Heart left ventricle (tissue), 16 donors: Measurements from ENCODE around the gene KCNK7. TPM values are rescaled to one million over a fixed set of nuclear protein-coding genes. Genes with fewer than 3 reads are reported as not detected.

ENCODE experiments used
- ATAC-seq, 4 donors: fragments of 200-7000 bp; cut with Tn5 transposase; one replicate each; pipeline ENCODE4 v1.9.1; 2020 to 2022; ENCODE audit warnings: moderate library complexity in 4 of 4, mild to moderate bottlenecking in 3 of 4, moderate number of reproducible peaks in 1 of 4
- DNase-seq, 5 donors: peaks; one replicate each; pipeline ENCODE4 v3.0.0-alpha.2; 2020
- H3K27ac ChIP-seq, 12 donors: fragments of 200-600 bp; sonication (generic) in 4 of 12; one replicate each; pipeline versions ENCODE4 v1.5.0 to v1.8.0; 2016 to 2022; ENCODE audit warnings: mild to moderate bottlenecking in 2 of 12
- H3K27me3 ChIP-seq, 9 donors: fragments of 200-600 bp; sonication (generic) in 2 of 9; one replicate each; pipeline versions ENCODE4 v1.5.1 to v1.8.0; 2016 to 2022; ENCODE audit warnings: mild to moderate bottlenecking in 3 of 9
- H3K36me3 ChIP-seq, 9 donors: fragments of 200-600 bp; sonication (generic) in 2 of 9; one replicate each; pipeline versions ENCODE4 v1.5.0 to v1.8.0; 2018 to 2022; ENCODE audit warnings: mild to moderate bottlenecking in 2 of 9
- H3K4me1 ChIP-seq, 12 donors: fragments of 200-600 bp; sonication (generic) in 4 of 12; one replicate each; pipeline versions ENCODE4 v1.5.0 to v1.8.0; 2016 to 2022; ENCODE audit warnings: mild to moderate bottlenecking in 3 of 12
- H3K4me3 ChIP-seq, 12 donors: fragments of 200-600 bp; sonication (generic) in 4 of 12; one replicate each; pipeline versions ENCODE4 v1.5.0 to v1.8.0; 2017 to 2022; ENCODE audit warnings: mild to moderate bottlenecking in 9 of 12, moderate library complexity in 4 of 12
- H3K9me3 ChIP-seq, 12 donors: fragments of 200-600 bp; sonication (generic) in 4 of 12; one replicate each; pipeline versions ENCODE4 v1.5.0 to v1.8.0; 2016 to 2022; ENCODE audit warnings: mild to moderate bottlenecking in 1 of 12
- POLR2A ChIP-seq, 2 donors: fragments of 450-650 bp; IDR thresholded peaks; one replicate each; pipeline ENCODE4 v1.6.1; 2017; ENCODE audit warnings: antibody characterized with exemption in 2 of 2, mild to moderate bottlenecking in 2 of 2, moderate library complexity in 2 of 2
- whole genome bisulfite sequencing, 4 donors: extraction: QIAGEN DNeasy Blood & Tissue Kit in 2 of 4; methylation state at CpG; one replicate each; pipeline versions ENCODE4 v1.1.5 to v1.1.7; 2013 to 2018; 5-methylcytosine and 5-hydroxymethylcytosine counted together
- intact Hi-C, 10 donors: fragments of 100-400 bp; cut with DNase I; formaldehyde crosslinking; loops; one replicate each; pipeline versions ENCODE4 v1.11.1 to v1.14.2; 2022
- polyA plus RNA-seq, 2 donors: library from polyadenylated mRNA; stranded (reverse); fragments of 200-250 nt; gene quantifications; one replicate each; pipeline ENCODE4 v1.2.3, GENCODE V29; 2013
- total RNA-seq, 9 donors: library from RNA; depleted of rRNA in 2 of 9; stranded (reverse); fragments of >200 nt in 2 of 9; fragmentation: NEBNext Ultra II Directional in 3 of 9; extraction: Animal tissue kit (Norgen Biotek cat#: 25700) in 3 of 9; gene quantifications; one replicate each; pipeline versions ENCODE4 v1.1.0 to v1.2.4, GENCODE V29; 2016 to 2023
- TF ChIP-seq, protein P1 (sequence below), 12 donors: fragments of 200-600 bp; sonication (generic) in 4 of 12; IDR thresholded peaks; one replicate each; pipeline versions ENCODE4 v1.5.0 to v1.8.0; 2018 to 2022; ENCODE audit warnings: antibody characterized with exemption in 12 of 12, mild to moderate bottlenecking in 5 of 12
- donor health status: ischemic (EF 13 %, LVEDD 7.1; RV severe dilation, severe dysfunction).
- donor health status: healthy with polysubstance abuse.
- donor health status: DM: no; HTN: yes; CAD: no.
- donor health status: DM: no; HTN: no; CAD: no.
- donor health status: ischemic (EF 25% LVEDD 6.9; RV normal size, moderate dysfunction).
- donor health status: ischemic (EF 25% LVEDD 5.7; RV mildly dilated, moderate dysfunction).
- donor health status: healthy.
- donor health status: DM: yes; HTN: yes; CAD: no.
- donor health status: ischemic (EF 35%, LVEDD 5.7; RV mildly dilated, moderate dysfunction).
- donor health status: nonischemic (EF 11% LVEDD 7.7; RV severe dilation, severe dysfunction).
- donor health status: DM: yes; HTN: yes; CAD: no.
- donor health status: PGD.
- donor health status: ischemic (EF 29% LVEDD 5.4; RV normal size, mild dysfunction).
- donor health status: nonischemic (EF 23%, LVEDD 6.1; RV moderate dilation, normal function).

KCNK7 gene
- total and polyA plus RNA-seq, 11 donors, result 0.18 to 1.6 (median 0.42) TPM; not detected in 2

DNA sequence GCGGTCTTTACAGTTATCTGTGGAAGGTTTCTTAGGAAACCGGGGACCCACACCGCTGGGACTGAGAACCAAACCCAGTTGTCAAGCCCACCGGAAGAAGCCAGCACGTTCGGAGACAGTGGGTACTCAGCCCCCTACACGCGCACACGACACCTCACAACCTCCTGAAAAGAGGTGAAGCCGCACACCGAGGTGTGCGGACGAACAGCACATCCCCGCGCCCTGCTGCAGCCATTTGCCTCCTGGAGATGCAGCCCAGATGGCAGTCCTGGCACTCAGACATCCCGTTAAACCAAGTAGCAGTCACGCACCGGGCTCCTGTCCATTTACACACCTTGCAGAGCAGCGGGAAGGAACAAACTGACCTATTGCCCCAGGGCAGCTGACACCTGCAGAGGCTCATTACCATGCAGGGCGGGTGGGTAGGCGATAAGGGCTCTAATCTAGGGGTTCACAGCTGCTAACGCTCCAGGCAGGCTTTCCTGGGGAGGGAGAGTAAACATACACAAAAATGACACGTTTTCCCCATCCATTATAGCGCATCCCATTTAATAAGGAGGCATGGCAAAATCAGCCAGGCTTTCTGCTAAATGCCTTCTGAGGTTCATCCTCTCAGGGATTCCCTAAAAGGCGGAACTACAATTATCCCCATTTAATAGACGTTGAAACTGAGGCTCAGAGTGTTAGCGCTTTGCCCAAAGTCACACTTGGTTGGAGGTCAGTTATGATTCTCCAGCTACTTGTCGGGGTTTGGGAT lies 20.6 kb downstream of the KCNK7 start:
- Histone ChIP-seq H3K4me3 (peak overlapping the region; percentile 1 to 96 (median 79)), H3K4me1 (peaks cover 17 to 80% (median 65%) of the 10 kb centered on the region in 12 donors), H3K27me3 (peaks cover 0 to 6% (median 0%) of the 10 kb centered on the region in 9 donors), H3K9me3 (no peaks in the 10 kb centered on the region), H3K27ac (peak overlapping the region; percentile 89 to 99 (median 96)), H3K36me3 (peaks cover 0 to 21% (median 9%) of the 10 kb centered on the region in 9 donors)
- intact Hi-C loops, result loop anchor here in 8 of 10 donors (1.0 to 5.0 kb wide), 7 partner anchors 14 to 153 kb away; partner anchors contain the start of genes MAP3K11 (in 6 of the 8), NEAT1 (in 1 of the 8), PCNX3 (in 1 of the 8) and RELA (in 1 of the 8)
- ATAC-seq (no peak), DNase-seq (peak in 1 of 5 donors; percentile 42)
- TF ChIP-seq, protein P1, sequence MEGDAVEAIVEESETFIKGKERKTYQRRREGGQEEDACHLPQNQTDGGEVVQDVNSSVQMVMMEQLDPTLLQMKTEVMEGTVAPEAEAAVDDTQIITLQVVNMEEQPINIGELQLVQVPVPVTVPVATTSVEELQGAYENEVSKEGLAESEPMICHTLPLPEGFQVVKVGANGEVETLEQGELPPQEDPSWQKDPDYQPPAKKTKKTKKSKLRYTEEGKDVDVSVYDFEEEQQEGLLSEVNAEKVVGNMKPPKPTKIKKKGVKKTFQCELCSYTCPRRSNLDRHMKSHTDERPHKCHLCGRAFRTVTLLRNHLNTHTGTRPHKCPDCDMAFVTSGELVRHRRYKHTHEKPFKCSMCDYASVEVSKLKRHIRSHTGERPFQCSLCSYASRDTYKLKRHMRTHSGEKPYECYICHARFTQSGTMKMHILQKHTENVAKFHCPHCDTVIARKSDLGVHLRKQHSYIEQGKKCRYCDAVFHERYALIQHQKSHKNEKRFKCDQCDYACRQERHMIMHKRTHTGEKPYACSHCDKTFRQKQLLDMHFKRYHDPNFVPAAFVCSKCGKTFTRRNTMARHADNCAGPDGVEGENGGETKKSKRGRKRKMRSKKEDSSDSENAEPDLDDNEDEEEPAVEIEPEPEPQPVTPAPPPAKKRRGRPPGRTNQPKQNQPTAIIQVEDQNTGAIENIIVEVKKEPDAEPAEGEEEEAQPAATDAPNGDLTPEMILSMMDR (IDR thresholded peaks at IDR 0.05), result no peak
- TF ChIP-seq POLR2A (IDR thresholded peaks at IDR 0.05), result no peak
- WGBS, 4 donors, result 28 to 42% (median 30%) methylated on average over 18 to 28 of the region's 28 CpGs

DNA sequence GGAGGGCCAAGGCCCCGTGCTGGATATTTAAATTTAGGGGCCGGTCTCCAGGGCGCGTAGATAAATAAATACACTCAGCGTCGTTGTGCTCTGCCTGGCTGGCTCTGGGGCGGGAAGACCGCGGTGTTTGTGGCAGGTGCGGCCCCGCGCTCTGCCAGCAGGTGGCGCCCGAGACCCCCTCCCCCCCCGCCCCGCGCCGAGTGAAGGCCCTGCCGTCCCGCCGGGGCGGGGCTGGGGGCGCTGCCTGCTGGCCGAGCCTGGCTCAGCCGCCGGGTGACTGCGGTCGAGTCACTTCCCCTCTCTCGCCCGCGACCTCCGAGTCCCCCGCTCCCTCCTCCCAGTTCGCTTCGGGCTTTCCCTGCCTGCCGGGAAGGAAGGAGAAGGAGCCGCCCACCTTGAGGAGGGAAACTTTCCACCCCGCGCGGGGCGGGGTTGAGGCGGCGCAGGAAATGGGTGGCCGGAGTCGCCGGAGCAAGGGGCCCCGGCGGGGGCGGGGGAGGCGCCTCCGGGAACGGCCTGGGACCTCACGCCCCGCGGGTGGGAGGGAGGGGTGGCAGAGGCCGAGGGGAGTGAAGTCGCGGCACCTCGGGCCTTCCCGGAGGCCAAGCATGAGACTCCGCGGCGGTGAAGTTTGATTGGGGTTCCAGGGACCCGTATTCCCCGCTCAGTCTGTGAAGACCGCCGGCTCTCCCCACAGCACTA lies 21.3 kb downstream of the KCNK7 start:
- 1 to 3% (median 3%) methylated on average over 23 to 67 of the region's 67 CpGs for WGBS, 4 donors
- intact Hi-C loops, result loop anchor here in 5 of 10 donors (1.0 to 5.0 kb wide), 6 partner anchors 15 to 152 kb away; partner anchors contain the start of genes MAP3K11 (in 3 of the 5), NEAT1 (in 1 of the 5), PCNX3 (in 1 of the 5) and RELA (in 1 of the 5)
- peak; percentile 18 to 67 (median 59) for ATAC-seq
- Histone ChIP-seq H3K4me1 (peaks cover 17 to 86% (median 68%) of the 10 kb centered on the region in 12 donors), H3K27ac (peak overlapping the region; percentile 89 to 99 (median 96)), H3K36me3 (peaks cover 0 to 14% (median 2%) of the 10 kb centered on the region in 9 donors), H3K27me3 (peaks cover 0 to 6% (median 0%) of the 10 kb centered on the region in 9 donors), H3K4me3 (peak overlapping the region; percentile 1 to 96 (median 78)), H3K9me3 (no peaks in the 10 kb centered on the region)
- DNase-seq, result peak; percentile 96 to 98 (median 97)
- TF ChIP-seq, protein P1 (IDR thresholded peaks at IDR 0.05), result peak; percentile 93 to 100 (median 98)
- peak in 1 of 2 donors; percentile 42 for TF ChIP-seq POLR2A (IDR thresholded peaks at IDR 0.05)

DNA sequence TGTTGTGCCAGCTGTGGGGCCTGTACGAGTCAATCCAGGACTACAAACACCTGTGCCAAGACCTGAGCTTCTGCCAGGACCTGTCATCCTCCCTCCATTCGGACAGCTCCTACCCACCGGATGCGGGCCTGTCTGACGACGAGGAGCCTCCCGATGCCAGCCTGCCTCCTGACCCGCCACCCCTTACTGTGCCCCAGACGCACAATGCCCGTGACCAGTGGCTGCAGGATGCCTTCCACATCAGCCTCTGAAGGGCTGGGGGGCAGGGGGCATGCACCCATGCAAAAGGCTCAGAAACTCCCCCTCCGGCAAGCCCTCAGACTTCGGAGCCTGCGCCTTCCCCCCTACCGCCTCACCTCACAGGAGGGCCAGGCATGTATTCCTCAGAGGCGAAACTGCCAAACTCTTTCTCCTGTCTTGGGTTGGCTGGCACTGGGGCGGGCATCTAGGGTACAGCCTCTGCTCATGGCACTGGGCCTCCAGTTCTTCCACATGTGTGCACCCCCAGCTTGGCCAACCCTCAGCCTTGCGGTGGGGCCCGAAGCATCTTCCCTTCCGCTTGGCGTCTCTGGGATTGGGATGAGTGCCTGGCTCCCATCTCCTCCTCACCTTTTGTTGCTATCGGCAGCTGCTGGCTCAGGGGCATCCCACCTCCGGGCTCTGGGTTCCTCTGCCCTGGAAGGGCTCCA lies 22.1 kb downstream of the KCNK7 start:
- WGBS, 4 donors, result 24 to 36% (median 31%) methylated on average over 16 to 22 of the region's 22 CpGs
- TF ChIP-seq POLR2A (IDR thresholded peaks at IDR 0.05), result no peak
- TF ChIP-seq, protein P1 (IDR thresholded peaks at IDR 0.05), result no peak
- Histone ChIP-seq H3K36me3 (peaks cover 0 to 7% (median 0%) of the 10 kb centered on the region in 9 donors), H3K9me3 (no peaks in the 10 kb centered on the region), H3K27me3 (peaks cover 0 to 6% (median 0%) of the 10 kb centered on the region in 9 donors), H3K4me3 (peak overlapping the region; percentile 9 to 96 (median 78)), H3K4me1 (peaks cover 18 to 89% (median 72%) of the 10 kb centered on the region in 12 donors), H3K27ac (peak overlapping the region; percentile 89 to 99 (median 96))
- intact Hi-C loops, result loop anchor here in 5 of 10 donors (1.0 to 5.0 kb wide), 8 partner anchors 15 to 151 kb away; partner anchors contain the start of genes MAP3K11 (in 3 of the 5), NEAT1 (in 1 of the 5), PCNX3 (in 1 of the 5) and RELA (in 1 of the 5)
- peak in 2 of 5 donors; percentile 38 to 51 for DNase-seq
- no peak for ATAC-seq
